Right cardiac atrium (tissue), 5 donors: Measurements from ENCODE around the gene MPZL3. TPM values are rescaled to one million over a fixed set of nuclear protein-coding genes. Genes with fewer than 3 reads are reported as not detected.

Experiments
- ATAC-seq, 2 donors: fragments of 200-7000 bp; cut with Tn5 transposase; one replicate each; pipeline versions ENCODE4 v1.8.0 to v1.9.1; 2020; ENCODE audit warnings: moderate library complexity in 2 of 2, mild to moderate bottlenecking in 1 of 2
- DNase-seq, 3 donors: peaks; one replicate each; pipeline ENCODE4 v3.0.0-alpha.2; 2020
- H3K27ac ChIP-seq: one replicate; pipeline ENCODE4 v1.5.1; 2013; ENCODE audit warnings: mild to moderate bottlenecking, low read length, control low read depth, moderate library complexity
- H3K27me3 ChIP-seq: one replicate; pipeline ENCODE4 v1.6.1; 2013; ENCODE audit not compliant: control insufficient read depth, insufficient read depth
- H3K4me1 ChIP-seq: one replicate; pipeline ENCODE4 v1.6.1; 2013; ENCODE audit warnings: low read length; ENCODE audit not compliant: control insufficient read depth, insufficient read depth
- H3K4me3 ChIP-seq: one replicate; pipeline ENCODE4 v1.5.1; 2013; ENCODE audit warnings: low read length, control low read depth
- H3K9me3 ChIP-seq: one replicate; pipeline ENCODE4 v1.6.1; 2013; ENCODE audit warnings: low read length; ENCODE audit not compliant: control insufficient read depth
- WGBS: extraction: QIAGEN DNeasy Blood & Tissue Kit; methylation state at CpG from one replicate; pipeline ENCODE4 v1.1.7; 2013; 5-methylcytosine and 5-hydroxymethylcytosine counted together
- intact Hi-C, 4 donors: fragments of 100-400 bp; cut with DNase I; formaldehyde crosslinking; loops; one replicate each; pipeline versions ENCODE4 v1.11.0 to v1.14.0; 2022 to 2023
- polyA plus RNA-seq: library from polyadenylated mRNA; stranded (reverse); fragments of 200-250 nt; gene quantifications from one replicate; pipeline ENCODE4 v1.2.3, GENCODE V29; 2013
- total RNA-seq, 4 donors: library from RNA; stranded (reverse); fragmentation: NEBNext Ultra II Directional; extraction: Animal tissue kit (Norgen Biotek cat#: 25700); gene quantifications; one replicate each; pipeline ENCODE4 v1.2.1, GENCODE V29; 2021
- donor health status: healthy with polysubstance abuse.
- donor health status: DM: no; HTN: yes; CAD: no.
- donor health status: DM: no; HTN: no; CAD: no.
- donor health status: DM: no; HTN: yes; CAD: no; lungs with severe emphysema.
- donor health status: DM: yes; HTN: yes; CAD: no.

Gene MPZL3
- total and polyA plus RNA-seq, 5 donors: 0.77 to 1.7 (median 1.4) TPM

GRCh38 chr11:118243161-118243560 lies 9.0 kb downstream of the MPZL3 start:
- Histone ChIP-seq H3K27ac (no peak overlapping the region), H3K9me3 (no peaks in the 10 kb centered on the region), H3K4me1 (peaks cover 2% of the 10 kb centered on the region), H3K4me3 (no peak overlapping the region), H3K27me3 (no peaks in the 10 kb centered on the region)
- ATAC-seq (no peak), DNase-seq (no peak)
- intact Hi-C loops: no loop called here
- 68% methylated on average over 8 of the region's 8 CpGs for WGBS

- no peaks in the 10 kb centered on the region for H3K27me3 ChIP-seq
- H3K4me3 ChIP-seq: no peak overlapping the region
- intact Hi-C loops: no loop called here
- H3K9me3 ChIP-seq: no peaks in the 10 kb centered on the region
- WGBS: 85% methylated on average over 1 of the region's 1 CpG
- ATAC-seq (no peak), DNase-seq (no peak)
- peaks cover 2% of the 10 kb centered on the region for H3K4me1 ChIP-seq
- H3K27ac ChIP-seq: peak overlapping the region; percentile 58
Observed at GRCh38 chr11:118241764-118242098, 10.4 kb downstream of the MPZL3 start.

GRCh38 chr11:118240999-118241763 lies 11.0 kb downstream of the MPZL3 start:
- intact Hi-C loops: no loop called here
- DNase-seq (peak in 1 of 3 donors; percentile 63), ATAC-seq (peak; percentile 74 to 88)
- Histone ChIP-seq H3K27ac (peak overlapping the region; percentile 86), H3K4me3 (no peak overlapping the region), H3K27me3 (no peaks in the 10 kb centered on the region), H3K9me3 (no peaks in the 10 kb centered on the region), H3K4me1 (peaks cover 2% of the 10 kb centered on the region)
- WGBS: 44% methylated on average over 9 of the region's 9 CpGs

DNA sequence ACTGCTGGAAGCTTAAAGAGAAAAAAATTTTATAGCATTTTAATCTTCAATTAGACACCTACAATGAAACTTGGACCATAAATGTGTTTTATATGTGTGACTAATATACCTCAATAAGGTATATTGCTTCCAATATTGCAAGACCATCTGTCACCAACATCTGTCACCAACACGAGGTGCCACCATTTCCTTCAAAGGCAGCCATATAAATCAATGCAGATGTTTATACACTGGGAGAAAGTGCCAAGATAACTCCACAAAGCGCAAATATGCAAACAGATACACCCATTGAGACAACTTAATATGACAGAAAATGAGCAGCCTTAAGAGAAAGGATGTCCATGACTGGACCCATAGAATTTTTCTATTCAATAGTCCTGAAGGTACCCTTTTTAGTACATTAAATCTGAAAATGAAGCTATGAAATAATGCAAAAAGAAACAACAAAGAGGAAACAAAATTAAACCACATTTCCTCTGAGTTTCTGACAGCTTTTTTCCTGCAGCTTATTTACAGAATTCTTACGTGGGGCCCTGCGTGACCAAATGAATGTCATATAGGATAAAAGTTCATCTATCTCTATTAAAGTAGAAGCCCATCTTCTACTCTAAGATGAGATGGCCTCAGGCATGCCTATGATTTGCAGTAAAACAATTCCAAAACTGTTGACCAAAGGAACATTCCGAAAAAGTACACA lies 12.5 kb downstream of the MPZL3 start:
- 78% methylated on average over 5 of the region's 5 CpGs for WGBS

DNA sequence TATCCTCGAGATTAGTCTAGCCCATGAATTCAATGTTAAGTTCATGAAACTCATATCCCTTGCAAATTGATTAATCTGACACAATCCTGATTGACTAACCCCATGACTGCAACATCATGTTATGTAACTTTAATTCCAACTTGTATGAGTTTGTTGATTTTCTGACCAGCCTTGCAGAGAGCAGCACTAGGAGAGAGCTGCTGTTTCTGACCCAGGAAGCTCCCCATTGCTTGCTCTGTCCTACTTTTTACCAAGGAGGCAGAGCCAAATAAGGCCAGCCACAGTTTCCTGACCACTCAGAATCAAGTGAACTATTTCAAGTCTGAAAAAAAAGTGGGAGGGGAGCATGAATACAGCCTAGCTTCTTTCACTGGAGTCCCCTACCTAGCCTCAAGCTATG lies 13.2 kb downstream of the MPZL3 start:
- H3K27ac ChIP-seq: no peak overlapping the region
- no peaks in the 10 kb centered on the region for H3K9me3 ChIP-seq
- 85% methylated on average over 1 of the region's 1 CpG for WGBS
- no peak for DNase-seq
- intact Hi-C loops: no loop called here
- peak in 1 of 2 donors; percentile 7 for ATAC-seq
- no peaks in the 10 kb centered on the region for H3K27me3 ChIP-seq
- H3K4me1 ChIP-seq: peaks cover 2% of the 10 kb centered on the region
- no peak overlapping the region for H3K4me3 ChIP-seq

More for the DNA sequence above, 12.5 kb downstream of the MPZL3 start:
- ATAC-seq (no peak), DNase-seq (no peak)
- intact Hi-C loops: no loop called here
- no peak overlapping the region for H3K4me3 ChIP-seq
- peaks cover 2% of the 10 kb centered on the region for H3K4me1 ChIP-seq
- no peaks in the 10 kb centered on the region for H3K9me3 ChIP-seq
- H3K27me3 ChIP-seq: no peaks in the 10 kb centered on the region
- H3K27ac ChIP-seq: no peak overlapping the region

GRCh38 chr11:118238421-118238820 lies 13.7 kb downstream of the MPZL3 start:
- DNase-seq: no peak
- no peak for ATAC-seq
- H3K27me3 ChIP-seq: no peaks in the 10 kb centered on the region
- no peak overlapping the region for H3K4me3 ChIP-seq
- peaks cover 2% of the 10 kb centered on the region for H3K4me1 ChIP-seq
- no peaks in the 10 kb centered on the region for H3K9me3 ChIP-seq
- H3K27ac ChIP-seq: no peak overlapping the region
- WGBS: 88% methylated on average over 2 of the region's 2 CpGs
- intact Hi-C loops: no loop called here

DNA sequence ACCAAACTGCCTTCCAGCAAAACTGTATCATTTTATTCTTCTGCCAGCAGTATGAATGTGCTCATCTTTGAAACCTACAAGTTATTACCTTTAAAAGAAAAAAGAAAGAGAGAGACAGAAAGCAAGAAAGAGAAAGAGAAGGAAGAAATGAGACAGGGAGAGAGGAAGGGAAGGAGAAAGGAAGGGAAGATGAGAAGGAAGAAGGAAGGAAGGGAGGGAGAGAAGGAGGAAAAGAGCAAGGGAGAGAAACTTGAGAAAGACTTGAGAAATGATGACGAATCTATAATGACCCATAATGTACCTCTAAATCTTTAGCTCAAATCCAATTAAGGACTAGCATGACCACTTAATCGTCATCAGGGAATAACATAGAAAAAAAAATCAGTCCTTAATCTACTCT lies 16.0 kb downstream of the MPZL3 start:
- no peaks in the 10 kb centered on the region for H3K27me3 ChIP-seq
- peaks cover under 1% of the 10 kb centered on the region for H3K4me1 ChIP-seq
- no peak overlapping the region for H3K4me3 ChIP-seq
- ATAC-seq: no peak
- intact Hi-C loops: no loop called here
- no peak for DNase-seq
- H3K9me3 ChIP-seq: no peaks in the 10 kb centered on the region
- no peak overlapping the region for H3K27ac ChIP-seq
- 79% methylated on average over 2 of the region's 2 CpGs for WGBS

- H3K27ac ChIP-seq: no peak overlapping the region
- H3K4me3 ChIP-seq: no peak overlapping the region
- DNase-seq (no peak), ATAC-seq (peak in 1 of 2 donors; percentile 40)
- H3K27me3 ChIP-seq: no peaks in the 10 kb centered on the region
- WGBS: 84% methylated on average over 5 of the region's 5 CpGs
- intact Hi-C loops: no loop called here
- H3K9me3 ChIP-seq: no peaks in the 10 kb centered on the region
- no peaks in the 10 kb centered on the region for H3K4me1 ChIP-seq
Observed at GRCh38 chr11:118234833-118235232, 17.3 kb downstream of the MPZL3 start.

DNA sequence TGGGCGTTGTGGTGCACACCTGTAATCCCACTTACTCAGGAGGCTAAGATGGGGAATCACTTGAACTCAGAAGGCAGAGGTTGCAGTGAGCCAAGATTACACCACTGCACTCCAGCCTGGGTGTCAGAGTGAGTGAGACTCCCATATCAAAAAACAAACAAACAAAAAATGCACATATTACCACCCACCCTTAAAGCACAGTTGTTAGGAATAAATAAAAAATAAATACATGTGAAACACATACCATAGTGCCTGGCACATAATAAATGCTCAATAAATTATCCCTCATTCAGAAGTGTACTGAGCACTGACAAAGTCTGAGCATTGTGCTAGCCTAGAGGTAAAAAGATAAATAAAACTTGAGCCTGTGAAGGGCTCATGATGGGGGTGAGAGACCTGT lies 18.3 kb downstream of the MPZL3 start:
- Histone ChIP-seq H3K9me3 (no peaks in the 10 kb centered on the region), H3K4me1 (no peaks in the 10 kb centered on the region), H3K27ac (no peak overlapping the region), H3K4me3 (no peak overlapping the region), H3K27me3 (no peaks in the 10 kb centered on the region)
- no peak for DNase-seq
- no peak for ATAC-seq
- 90% methylated on average over 1 of the region's 1 CpG for WGBS
- intact Hi-C loops: no loop called here

DNA sequence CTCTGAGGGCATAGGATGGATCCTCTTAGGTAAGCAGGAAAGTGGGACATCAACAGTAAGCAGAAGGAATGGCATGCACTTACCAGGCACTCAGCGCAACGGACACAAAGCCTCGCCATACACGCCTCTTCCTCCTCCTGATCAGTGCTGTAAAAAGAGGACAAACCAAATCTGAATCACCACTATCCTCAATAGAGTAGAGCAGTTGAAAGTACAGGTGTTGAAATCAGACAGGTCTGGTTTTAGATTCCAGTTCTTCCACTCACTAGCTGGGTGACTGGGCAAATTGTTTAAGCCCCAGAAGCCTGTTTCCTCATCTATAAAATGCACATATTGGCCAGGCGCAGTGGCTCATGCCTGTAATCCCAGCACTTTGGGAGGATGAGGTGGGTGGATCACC lies 18.8 kb downstream of the MPZL3 start:
- Histone ChIP-seq H3K4me1 (no peaks in the 10 kb centered on the region), H3K27me3 (no peaks in the 10 kb centered on the region), H3K9me3 (no peaks in the 10 kb centered on the region), H3K27ac (no peak overlapping the region), H3K4me3 (no peak overlapping the region)
- ATAC-seq: no peak
- intact Hi-C loops: no loop called here
- 91% methylated on average over 5 of the region's 5 CpGs for WGBS
- DNase-seq: no peak

DNA sequence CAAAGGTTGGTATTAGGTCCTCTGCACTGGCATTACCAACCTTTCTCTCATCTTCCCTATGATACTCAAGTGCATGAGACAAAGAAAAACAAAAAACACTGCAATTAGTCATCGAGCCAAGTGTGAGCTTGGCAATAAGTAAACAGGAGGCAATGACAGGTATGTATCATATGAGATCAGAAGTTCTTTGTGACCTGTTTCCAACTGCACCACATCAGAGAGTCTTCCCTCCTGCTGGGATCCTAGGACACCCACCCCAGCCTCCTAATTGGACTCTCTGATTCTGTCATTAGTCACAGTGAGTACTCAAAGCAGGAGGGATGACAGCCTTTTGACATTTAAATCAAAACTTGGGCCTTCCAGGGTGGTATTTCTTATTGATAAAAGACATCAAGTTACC lies 19.5 kb downstream of the MPZL3 start:
- no peak overlapping the region for H3K4me3 ChIP-seq
- H3K4me1 ChIP-seq: no peaks in the 10 kb centered on the region
- intact Hi-C loops: no loop called here
- ATAC-seq (no peak), DNase-seq (no peak)
- WGBS: 91% methylated on average over 1 of the region's 1 CpG
- H3K27me3 ChIP-seq: no peaks in the 10 kb centered on the region
- no peak overlapping the region for H3K27ac ChIP-seq
- H3K9me3 ChIP-seq: no peaks in the 10 kb centered on the region
